ENCODE data around the gene LYRM7.
A peak's percentile ranks its signal among the peaks of the same experiment; 100 is the strongest.

DNA sequence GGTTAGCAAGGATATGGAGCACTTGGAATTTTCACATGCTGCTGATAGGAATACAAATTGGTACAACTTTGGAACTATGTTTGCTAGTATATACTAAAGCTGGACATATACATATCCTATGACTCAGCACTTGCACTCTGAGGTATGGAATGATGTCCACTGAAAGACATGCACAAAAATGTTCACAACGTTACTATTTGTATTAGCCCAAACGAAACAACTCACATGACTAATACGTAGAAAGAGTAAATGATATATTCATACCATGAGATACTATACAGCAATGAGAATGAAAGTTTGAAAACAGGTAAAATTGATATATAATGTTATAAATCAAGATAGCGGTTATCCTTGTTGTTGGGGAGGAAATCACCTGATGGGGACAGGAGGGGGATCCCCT is 47.6 kb downstream of the LYRM7 start:
- TF ChIP-seq POLR2AphosphoS5 (IDR thresholded peaks at IDR 0.05; ENCODE audit: low read length), result no peak
- TF ChIP-seq TCF12 (IDR thresholded peaks at IDR 0.05; ENCODE audit: low read depth, low read length), result no peak
- 0 out of 2 replicates have a peak, but pooled peaks have one; percentile 50 for TF ChIP-seq POLR2AphosphoS2 (IDR thresholded peaks at IDR 0.05; ENCODE audit: low read depth, low read length)
- TF ChIP-seq NRF1 (conservative IDR thresholded peaks at IDR 0.05; ENCODE audit: low read depth, low read length), result no peak
- TF ChIP-seq SPI1 (IDR thresholded peaks at IDR 0.05; ENCODE audit: borderline replicate concordance, insufficient read depth, low read depth, low read length), result no peak
- no peak for TF ChIP-seq POLR2A (IDR thresholded peaks at IDR 0.05; ENCODE audit: low read depth, low read length)
- TF ChIP-seq, protein P1, sequence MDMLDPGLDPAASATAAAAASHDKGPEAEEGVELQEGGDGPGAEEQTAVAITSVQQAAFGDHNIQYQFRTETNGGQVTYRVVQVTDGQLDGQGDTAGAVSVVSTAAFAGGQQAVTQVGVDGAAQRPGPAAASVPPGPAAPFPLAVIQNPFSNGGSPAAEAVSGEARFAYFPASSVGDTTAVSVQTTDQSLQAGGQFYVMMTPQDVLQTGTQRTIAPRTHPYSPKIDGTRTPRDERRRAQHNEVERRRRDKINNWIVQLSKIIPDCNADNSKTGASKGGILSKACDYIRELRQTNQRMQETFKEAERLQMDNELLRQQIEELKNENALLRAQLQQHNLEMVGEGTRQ (IDR thresholded peaks at IDR 0.05; ENCODE audit: borderline replicate concordance, low read depth, low read length), result no peak
- TF ChIP-seq, protein P2, sequence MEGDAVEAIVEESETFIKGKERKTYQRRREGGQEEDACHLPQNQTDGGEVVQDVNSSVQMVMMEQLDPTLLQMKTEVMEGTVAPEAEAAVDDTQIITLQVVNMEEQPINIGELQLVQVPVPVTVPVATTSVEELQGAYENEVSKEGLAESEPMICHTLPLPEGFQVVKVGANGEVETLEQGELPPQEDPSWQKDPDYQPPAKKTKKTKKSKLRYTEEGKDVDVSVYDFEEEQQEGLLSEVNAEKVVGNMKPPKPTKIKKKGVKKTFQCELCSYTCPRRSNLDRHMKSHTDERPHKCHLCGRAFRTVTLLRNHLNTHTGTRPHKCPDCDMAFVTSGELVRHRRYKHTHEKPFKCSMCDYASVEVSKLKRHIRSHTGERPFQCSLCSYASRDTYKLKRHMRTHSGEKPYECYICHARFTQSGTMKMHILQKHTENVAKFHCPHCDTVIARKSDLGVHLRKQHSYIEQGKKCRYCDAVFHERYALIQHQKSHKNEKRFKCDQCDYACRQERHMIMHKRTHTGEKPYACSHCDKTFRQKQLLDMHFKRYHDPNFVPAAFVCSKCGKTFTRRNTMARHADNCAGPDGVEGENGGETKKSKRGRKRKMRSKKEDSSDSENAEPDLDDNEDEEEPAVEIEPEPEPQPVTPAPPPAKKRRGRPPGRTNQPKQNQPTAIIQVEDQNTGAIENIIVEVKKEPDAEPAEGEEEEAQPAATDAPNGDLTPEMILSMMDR (IDR thresholded peaks at IDR 0.05 in 2 of 3, conservative IDR thresholded peaks at IDR 0.05 in 1 of 3; ENCODE audit: control insufficient read depth in 2 of 3, extremely low read depth in 1 of 3, insufficient read depth in 1 of 3, low read depth in 3 of 3, low read length in 3 of 3), result no peak
- no peak for TF ChIP-seq MEF2A (IDR thresholded peaks at IDR 0.05; ENCODE audit: insufficient read depth, low read depth, low read length)
